Nephron progenitor cell (in vitro differentiated cells): Measurements from ENCODE around the gene MIGA1.

ENCODE experiments used
- DNase-seq: peaks from one replicate; pipeline ENCODE4 v3.0.0; 2021
- H3K27ac Mint-ChIP-seq: 2 replicates; pipeline ENCODE4 v1.8.0; 2021; ENCODE audit warnings: mild to moderate bottlenecking, moderate library complexity, mixed read lengths
- H3K27me3 Mint-ChIP-seq: 2 replicates; pipeline ENCODE4 v1.8.0; 2021; ENCODE audit warnings: mild to moderate bottlenecking, low read depth, mixed read lengths; ENCODE audit not compliant: poor library complexity
- H3K36me3 Mint-ChIP-seq: 2 replicates; pipeline ENCODE4 v1.8.0; 2021; ENCODE audit warnings: low read depth, mixed read lengths
- H3K4me1 Mint-ChIP-seq: 2 replicates; pipeline ENCODE4 v1.8.0; 2021; ENCODE audit warnings: mixed read lengths
- H3K4me3 Mint-ChIP-seq: 2 replicates; pipeline ENCODE4 v1.8.0; 2021; ENCODE audit warnings: mild to moderate bottlenecking, moderate library complexity, mixed read lengths
- H3K9me3 Mint-ChIP-seq: 2 replicates; pipeline ENCODE4 v1.8.0; 2021; ENCODE audit warnings: mild to moderate bottlenecking, moderate library complexity, mixed read lengths
- TF ChIP-seq, protein P1 (sequence below): fragments of 200-600 bp; sonication (generic); IDR thresholded peaks from 2 replicates; pipeline ENCODE4 v1.5.0; 2021; ENCODE audit warnings: antibody characterized with exemption

Gene MIGA1

DNA sequence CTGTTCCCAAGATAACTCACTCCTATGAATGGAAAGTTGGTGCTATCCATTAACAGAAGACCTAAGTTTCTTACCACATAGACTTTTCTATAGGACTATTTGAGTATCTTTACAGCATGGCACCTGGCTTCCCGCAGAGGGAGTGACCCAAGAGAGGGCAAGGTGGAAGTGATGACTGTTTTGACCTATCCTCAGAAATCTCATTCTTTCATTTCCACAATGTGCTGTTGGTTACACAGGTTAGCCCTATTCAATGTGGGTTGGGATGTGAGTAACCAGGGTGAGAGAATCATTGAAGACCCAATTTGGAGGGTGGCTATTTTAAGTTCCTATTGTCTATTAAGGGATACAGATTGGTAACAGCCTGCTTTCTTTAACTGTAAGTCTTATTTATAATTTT is 70.6 kb downstream of the MIGA1 start:
- Mint-ChIP-seq H3K36me3 (peaks cover 34% of the 10 kb centered on the region), H3K9me3 (peaks cover 13% of the 10 kb centered on the region), H3K4me3 (no peak overlapping the region), H3K27me3 (peaks cover 2% of the 10 kb centered on the region), H3K4me1 (no peaks in the 10 kb centered on the region), H3K27ac (no peak overlapping the region)
- DNase-seq = no peak
- TF ChIP-seq, protein P1, sequence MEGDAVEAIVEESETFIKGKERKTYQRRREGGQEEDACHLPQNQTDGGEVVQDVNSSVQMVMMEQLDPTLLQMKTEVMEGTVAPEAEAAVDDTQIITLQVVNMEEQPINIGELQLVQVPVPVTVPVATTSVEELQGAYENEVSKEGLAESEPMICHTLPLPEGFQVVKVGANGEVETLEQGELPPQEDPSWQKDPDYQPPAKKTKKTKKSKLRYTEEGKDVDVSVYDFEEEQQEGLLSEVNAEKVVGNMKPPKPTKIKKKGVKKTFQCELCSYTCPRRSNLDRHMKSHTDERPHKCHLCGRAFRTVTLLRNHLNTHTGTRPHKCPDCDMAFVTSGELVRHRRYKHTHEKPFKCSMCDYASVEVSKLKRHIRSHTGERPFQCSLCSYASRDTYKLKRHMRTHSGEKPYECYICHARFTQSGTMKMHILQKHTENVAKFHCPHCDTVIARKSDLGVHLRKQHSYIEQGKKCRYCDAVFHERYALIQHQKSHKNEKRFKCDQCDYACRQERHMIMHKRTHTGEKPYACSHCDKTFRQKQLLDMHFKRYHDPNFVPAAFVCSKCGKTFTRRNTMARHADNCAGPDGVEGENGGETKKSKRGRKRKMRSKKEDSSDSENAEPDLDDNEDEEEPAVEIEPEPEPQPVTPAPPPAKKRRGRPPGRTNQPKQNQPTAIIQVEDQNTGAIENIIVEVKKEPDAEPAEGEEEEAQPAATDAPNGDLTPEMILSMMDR = no peak

DNA sequence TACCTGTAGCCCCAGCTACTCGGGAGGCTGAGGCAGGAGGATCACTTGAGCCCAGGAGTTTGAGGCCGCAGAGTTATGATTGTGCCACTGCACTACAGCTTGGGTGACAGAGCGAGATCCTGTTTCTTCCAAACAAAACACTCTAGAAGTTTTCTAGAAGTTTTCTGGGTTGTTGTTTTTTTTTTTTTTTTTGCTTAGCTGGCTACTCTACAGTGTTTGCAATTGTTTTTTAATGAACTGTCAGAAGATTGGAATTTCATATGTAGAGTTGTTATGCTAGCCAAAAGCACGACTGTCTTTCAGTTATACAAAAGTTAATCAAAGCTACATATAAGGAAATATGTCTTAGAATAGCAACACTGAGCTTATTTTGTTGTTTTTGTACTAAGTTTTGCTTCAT is 78.1 kb downstream of the MIGA1 start:
- no peak for DNase-seq
- H3K9me3 Mint-ChIP-seq = peaks cover 42% of the 10 kb centered on the region
- no peaks in the 10 kb centered on the region for H3K4me1 Mint-ChIP-seq
- TF ChIP-seq, protein P1 = no peak
- no peak overlapping the region for H3K27ac Mint-ChIP-seq
- peaks cover 67% of the 10 kb centered on the region for H3K36me3 Mint-ChIP-seq
- no peaks in the 10 kb centered on the region for H3K27me3 Mint-ChIP-seq
- H3K4me3 Mint-ChIP-seq = no peak overlapping the region

DNA sequence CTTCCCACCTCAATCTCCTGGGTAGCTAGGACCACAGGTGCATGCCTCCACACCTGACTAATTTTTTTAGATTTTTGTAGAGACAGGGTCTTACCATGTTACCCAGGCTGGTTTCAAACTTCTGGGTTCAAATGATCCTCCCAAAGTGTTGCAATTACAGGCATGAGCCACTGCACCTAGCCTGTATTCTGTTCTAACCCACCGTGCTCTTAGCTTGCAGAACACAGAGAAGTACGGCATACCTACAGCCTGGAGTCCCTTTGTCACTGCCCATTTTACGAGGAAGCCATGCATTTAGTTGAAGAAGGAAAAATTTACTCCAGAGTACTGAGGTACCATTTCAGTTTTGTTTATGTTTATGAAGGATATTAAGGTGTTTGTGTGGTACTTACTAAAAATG is 79.3 kb downstream of the MIGA1 start:
- Mint-ChIP-seq H3K4me1 (no peaks in the 10 kb centered on the region), H3K9me3 (peaks cover 42% of the 10 kb centered on the region), H3K27ac (peak overlapping the region; percentile 73), H3K4me3 (no peak overlapping the region), H3K36me3 (peaks cover 63% of the 10 kb centered on the region), H3K27me3 (no peaks in the 10 kb centered on the region)
- TF ChIP-seq, protein P1 = no peak
- no peak for DNase-seq

GRCh38 chr1:77859248-77859647 is 79.8 kb downstream of the MIGA1 start:
- H3K27me3 Mint-ChIP-seq = no peaks in the 10 kb centered on the region
- H3K4me1 Mint-ChIP-seq = no peaks in the 10 kb centered on the region
- TF ChIP-seq, protein P1 = no peak
- no peak overlapping the region for H3K4me3 Mint-ChIP-seq
- H3K9me3 Mint-ChIP-seq = peaks cover 37% of the 10 kb centered on the region
- H3K27ac Mint-ChIP-seq = no peak overlapping the region
- H3K36me3 Mint-ChIP-seq = peaks cover 58% of the 10 kb centered on the region
- no peak for DNase-seq

DNA sequence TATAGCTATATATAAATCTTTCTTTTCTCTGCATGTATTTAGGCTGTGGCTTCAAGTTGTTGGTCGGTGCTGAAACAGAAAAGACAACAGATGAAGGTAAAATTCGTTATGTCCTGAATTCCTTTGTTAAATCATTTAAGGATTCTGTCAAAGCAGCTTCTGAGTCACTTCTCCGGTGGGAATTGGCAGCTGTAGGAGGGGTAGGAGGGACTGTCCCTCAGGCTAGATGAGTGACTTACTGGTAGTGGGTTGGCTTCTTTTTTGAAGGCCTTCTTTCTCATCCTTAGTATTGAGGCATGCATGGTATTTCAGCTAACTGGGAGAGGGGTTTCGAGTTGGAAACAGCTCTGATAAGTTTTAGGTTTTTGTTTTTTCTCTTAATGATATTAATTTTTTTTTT is 86.8 kb downstream of the MIGA1 start:
- peaks cover 40% of the 10 kb centered on the region for H3K36me3 Mint-ChIP-seq
- H3K4me3 Mint-ChIP-seq = no peak overlapping the region
- H3K9me3 Mint-ChIP-seq = peaks cover 4% of the 10 kb centered on the region
- no peak overlapping the region for H3K27ac Mint-ChIP-seq
- no peaks in the 10 kb centered on the region for H3K27me3 Mint-ChIP-seq
- DNase-seq = no peak
- TF ChIP-seq, protein P1 = no peak
- H3K4me1 Mint-ChIP-seq = no peaks in the 10 kb centered on the region

GRCh38 chr1:77872645-77873044 is 93.2 kb downstream of the MIGA1 start:
- no peak overlapping the region for H3K4me3 Mint-ChIP-seq
- no peak for DNase-seq
- TF ChIP-seq, protein P1 = no peak
- no peaks in the 10 kb centered on the region for H3K4me1 Mint-ChIP-seq
- H3K9me3 Mint-ChIP-seq = peaks cover 7% of the 10 kb centered on the region
- no peak overlapping the region for H3K27ac Mint-ChIP-seq
- no peaks in the 10 kb centered on the region for H3K27me3 Mint-ChIP-seq
- peaks cover 24% of the 10 kb centered on the region for H3K36me3 Mint-ChIP-seq
